Measurements from ENCODE around the gene PRR23E.

DNA sequence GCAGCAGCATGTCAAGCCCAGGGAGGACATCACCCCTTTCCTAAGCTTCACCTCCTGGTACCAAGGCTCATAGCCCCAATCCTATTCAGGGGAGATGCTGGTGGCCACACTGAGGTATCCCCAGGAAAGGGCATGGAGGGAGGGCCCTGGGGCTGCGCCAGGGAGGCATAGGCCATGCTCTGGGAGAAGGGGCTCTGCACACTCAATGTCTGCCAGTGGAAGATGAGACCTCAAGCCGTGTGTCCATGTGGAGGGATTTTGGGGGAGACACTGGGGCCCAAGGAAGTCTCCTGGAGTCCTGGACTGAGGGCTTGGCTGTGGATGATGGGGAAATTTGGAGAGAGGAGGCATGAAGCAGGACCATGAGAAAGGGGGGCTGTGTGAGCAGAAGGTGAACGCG is 21.2 kb upstream of the PRR23E start:
- TF ChIP-seq, protein P1, sequence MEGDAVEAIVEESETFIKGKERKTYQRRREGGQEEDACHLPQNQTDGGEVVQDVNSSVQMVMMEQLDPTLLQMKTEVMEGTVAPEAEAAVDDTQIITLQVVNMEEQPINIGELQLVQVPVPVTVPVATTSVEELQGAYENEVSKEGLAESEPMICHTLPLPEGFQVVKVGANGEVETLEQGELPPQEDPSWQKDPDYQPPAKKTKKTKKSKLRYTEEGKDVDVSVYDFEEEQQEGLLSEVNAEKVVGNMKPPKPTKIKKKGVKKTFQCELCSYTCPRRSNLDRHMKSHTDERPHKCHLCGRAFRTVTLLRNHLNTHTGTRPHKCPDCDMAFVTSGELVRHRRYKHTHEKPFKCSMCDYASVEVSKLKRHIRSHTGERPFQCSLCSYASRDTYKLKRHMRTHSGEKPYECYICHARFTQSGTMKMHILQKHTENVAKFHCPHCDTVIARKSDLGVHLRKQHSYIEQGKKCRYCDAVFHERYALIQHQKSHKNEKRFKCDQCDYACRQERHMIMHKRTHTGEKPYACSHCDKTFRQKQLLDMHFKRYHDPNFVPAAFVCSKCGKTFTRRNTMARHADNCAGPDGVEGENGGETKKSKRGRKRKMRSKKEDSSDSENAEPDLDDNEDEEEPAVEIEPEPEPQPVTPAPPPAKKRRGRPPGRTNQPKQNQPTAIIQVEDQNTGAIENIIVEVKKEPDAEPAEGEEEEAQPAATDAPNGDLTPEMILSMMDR (IDR thresholded peaks at IDR 0.05; ENCODE audit: extremely low read depth in 1 of 2, insufficient read depth in 1 of 2, low read depth in 1 of 2, low read length in 2 of 2), result no peak
- TF ChIP-seq POLR2AphosphoS5 (IDR thresholded peaks at IDR 0.05; ENCODE audit: insufficient read depth, low read depth, low read length) (no peak), POLR2A (IDR thresholded peaks at IDR 0.05; ENCODE audit: low read depth, low read length) (no peak), EZH2 (IDR thresholded peaks at IDR 0.05; ENCODE audit: borderline replicate concordance, low read depth, low read length, severe bottlenecking) (no peak), FOS (IDR thresholded peaks at IDR 0.05; ENCODE audit: borderline replicate concordance, insufficient read depth, low read length) (no peak), JUN (IDR thresholded peaks at IDR 0.05; ENCODE audit: borderline replicate concordance, insufficient read depth, insufficient read length, low read depth) (no peak), GATA2 (IDR thresholded peaks at IDR 0.05; ENCODE audit: insufficient read depth, insufficient read length, low read depth, low read length) (no peak), MYC (IDR thresholded peaks at IDR 0.05; ENCODE audit: low read depth, low read length) (no peak)
- TF ChIP-seq, protein P2, sequence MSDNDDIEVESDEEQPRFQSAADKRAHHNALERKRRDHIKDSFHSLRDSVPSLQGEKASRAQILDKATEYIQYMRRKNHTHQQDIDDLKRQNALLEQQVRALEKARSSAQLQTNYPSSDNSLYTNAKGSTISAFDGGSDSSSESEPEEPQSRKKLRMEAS (IDR thresholded peaks at IDR 0.05; ENCODE audit: insufficient read depth, insufficient read length), result no peak

Data from endothelial cell of umbilical vein (primary cell).